ENCODE results near the gene RSPH6A. TPM values are rescaled to one million over a fixed set of nuclear protein-coding genes. Genes with fewer than 3 reads are reported as not detected.

RSPH6A gene
- total RNA-seq, 2 experiments from 2014 or later: 0.17 TPM; not detected in 1

DNA sequence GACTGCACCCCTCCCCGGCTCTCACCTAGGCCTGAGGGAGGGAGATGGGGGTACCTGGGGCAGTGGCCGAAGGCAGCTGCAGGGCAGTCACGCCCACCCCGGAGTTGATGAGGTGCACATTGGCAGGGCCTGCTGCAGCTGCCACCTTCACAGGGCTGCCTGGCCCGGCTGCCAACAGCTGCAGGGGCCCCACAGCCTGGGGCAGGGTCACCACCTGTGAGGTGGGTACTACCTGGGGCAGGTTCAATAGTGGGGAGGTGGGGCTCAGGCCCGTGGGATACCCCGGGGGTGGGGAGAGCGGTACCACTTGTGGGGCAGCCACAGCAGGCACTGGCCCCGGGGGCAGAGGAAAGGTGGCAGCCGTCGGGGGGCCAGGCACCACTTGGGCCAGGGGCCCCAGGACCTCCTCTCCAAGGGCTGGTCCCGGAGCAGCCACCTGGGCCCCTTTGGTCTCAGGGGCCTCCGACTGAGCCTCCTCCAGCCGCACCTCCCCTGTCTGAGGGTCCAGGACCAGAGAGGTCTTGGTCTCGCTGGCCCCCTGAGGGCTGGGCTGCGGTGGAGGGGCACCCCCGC, 48.7 kb downstream of the RSPH6A start:
- H3K4me3 Mint-ChIP-seq: no peak overlapping the region
- CTCF ChIA-PET: no interaction called here
- H3K9me3 Mint-ChIP-seq: no peaks in the 10 kb centered on the region
- no peak for DNase-seq
- no peak overlapping the region for H3K27ac Mint-ChIP-seq
- H3K27me3 Mint-ChIP-seq (ENCODE audit: low read depth): peaks cover 23% of the 10 kb centered on the region
- H3K36me3 Mint-ChIP-seq (ENCODE audit: low read depth): no peaks in the 10 kb centered on the region
- intact Hi-C loops (cut with micrococcal nuclease): no loop called here
- peaks cover 10% of the 10 kb centered on the region for H3K4me1 Mint-ChIP-seq (ENCODE audit: low read depth)

DNA sequence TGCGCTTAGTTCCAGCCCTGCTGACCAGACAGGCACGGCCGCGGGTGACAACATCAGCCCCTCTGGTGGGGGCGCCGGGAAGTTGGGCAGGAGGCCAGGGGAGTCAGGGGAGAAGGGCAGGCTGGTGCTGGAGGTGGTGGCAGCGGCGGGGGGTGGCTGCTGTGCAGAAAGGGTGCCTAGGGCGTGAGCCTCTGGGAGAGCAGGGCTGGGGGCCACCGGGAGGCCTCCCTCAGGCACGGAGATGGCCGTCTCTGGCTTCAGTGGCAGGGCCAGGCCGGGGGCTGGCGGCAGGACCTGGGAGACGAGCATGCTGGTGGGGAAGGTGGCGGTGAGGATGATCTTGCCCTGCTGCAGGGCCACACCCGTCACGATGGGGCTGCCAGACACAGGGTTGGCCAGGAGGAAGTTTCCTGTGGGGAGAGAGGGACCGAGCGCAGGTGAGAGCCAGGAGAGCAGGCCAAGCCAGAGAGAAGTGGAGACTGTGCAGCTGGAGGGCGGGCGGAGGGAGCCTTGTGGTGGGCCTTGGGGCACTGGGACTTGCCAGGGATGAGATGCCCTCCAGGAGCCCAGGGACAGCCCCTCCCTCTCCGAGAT, 49.3 kb downstream of the RSPH6A start:
- CTCF ChIA-PET: no interaction called here
- Mint-ChIP-seq H3K36me3 (ENCODE audit: low read depth) (no peaks in the 10 kb centered on the region), H3K4me1 (ENCODE audit: low read depth) (peaks cover 10% of the 10 kb centered on the region), H3K9me3 (no peaks in the 10 kb centered on the region), H3K27me3 (ENCODE audit: low read depth) (peaks cover 20% of the 10 kb centered on the region), H3K27ac (no peak overlapping the region), H3K4me3 (no peak overlapping the region)
- intact Hi-C loops (cut with micrococcal nuclease): no loop called here
- DNase-seq: no peak

DNA sequence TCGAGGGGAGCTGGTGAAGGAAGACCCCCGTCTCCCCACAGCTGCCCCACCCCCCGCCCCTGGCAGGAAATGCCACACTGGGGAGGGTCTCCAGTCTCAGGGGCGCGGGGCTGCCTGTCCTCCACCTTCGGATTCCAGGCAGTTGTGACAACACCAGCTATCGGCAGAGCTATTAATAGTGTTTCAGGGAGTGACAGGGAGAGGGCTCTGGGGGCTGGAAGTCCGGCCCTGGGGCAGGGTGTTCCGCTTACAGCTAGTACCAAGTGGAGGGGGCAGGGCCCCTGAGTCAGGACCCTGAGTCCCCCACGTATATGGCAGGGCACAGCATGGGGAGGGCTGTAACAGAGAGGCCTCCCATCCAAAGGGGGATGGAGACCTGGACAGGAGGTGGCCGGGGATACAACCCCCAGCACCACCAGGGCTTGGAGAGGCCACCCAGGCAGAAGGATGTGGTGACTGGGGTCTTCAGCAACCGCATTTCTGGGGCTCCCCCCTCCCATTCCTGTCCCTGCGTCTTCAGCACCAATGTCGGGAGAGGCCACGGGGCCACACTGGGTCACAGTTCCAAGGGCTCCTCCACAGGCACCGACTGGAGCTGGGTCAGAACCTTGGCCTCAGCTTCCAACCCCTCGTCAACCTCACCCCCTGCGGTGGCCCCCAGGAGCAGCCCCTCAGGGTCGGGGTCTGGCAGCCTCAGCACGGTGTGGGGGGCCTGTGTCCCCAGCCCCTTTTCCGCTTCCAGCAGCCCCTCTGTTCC, 50.0 kb downstream of the RSPH6A start:
- no peak for DNase-seq
- intact Hi-C loops (cut with micrococcal nuclease): no loop called here
- CTCF ChIA-PET: no interaction called here
- Mint-ChIP-seq H3K9me3 (no peaks in the 10 kb centered on the region), H3K4me3 (no peak overlapping the region), H3K36me3 (ENCODE audit: low read depth) (no peaks in the 10 kb centered on the region), H3K27ac (no peak overlapping the region), H3K27me3 (ENCODE audit: low read depth) (peaks cover 20% of the 10 kb centered on the region), H3K4me1 (ENCODE audit: low read depth) (peaks cover 8% of the 10 kb centered on the region)

- Mint-ChIP-seq H3K4me3 (no peak overlapping the region), H3K9me3 (no peaks in the 10 kb centered on the region), H3K27ac (no peak overlapping the region), H3K4me1 (ENCODE audit: low read depth) (peaks cover 5% of the 10 kb centered on the region), H3K27me3 (ENCODE audit: low read depth) (peaks cover 21% of the 10 kb centered on the region), H3K36me3 (ENCODE audit: low read depth) (no peaks in the 10 kb centered on the region)
- no peak for DNase-seq
- CTCF ChIA-PET: no interaction called here
- intact Hi-C loops (cut with micrococcal nuclease): no loop called here
Measured at GRCh38 chr19:45764475-45764874, 50.6 kb downstream of the RSPH6A start.

- peaks cover 4% of the 10 kb centered on the region for H3K4me1 Mint-ChIP-seq (ENCODE audit: low read depth)
- H3K36me3 Mint-ChIP-seq (ENCODE audit: low read depth): no peaks in the 10 kb centered on the region
- no peaks in the 10 kb centered on the region for H3K9me3 Mint-ChIP-seq
- H3K27ac Mint-ChIP-seq: no peak overlapping the region
- intact Hi-C loops (cut with micrococcal nuclease): no loop called here
- H3K27me3 Mint-ChIP-seq (ENCODE audit: low read depth): peaks cover 23% of the 10 kb centered on the region
- CTCF ChIA-PET: no interaction called here
- DNase-seq: no peak
- no peak overlapping the region for H3K4me3 Mint-ChIP-seq
Measured at GRCh38 chr19:45763691-45764294, 51.3 kb downstream of the RSPH6A start.

DNA sequence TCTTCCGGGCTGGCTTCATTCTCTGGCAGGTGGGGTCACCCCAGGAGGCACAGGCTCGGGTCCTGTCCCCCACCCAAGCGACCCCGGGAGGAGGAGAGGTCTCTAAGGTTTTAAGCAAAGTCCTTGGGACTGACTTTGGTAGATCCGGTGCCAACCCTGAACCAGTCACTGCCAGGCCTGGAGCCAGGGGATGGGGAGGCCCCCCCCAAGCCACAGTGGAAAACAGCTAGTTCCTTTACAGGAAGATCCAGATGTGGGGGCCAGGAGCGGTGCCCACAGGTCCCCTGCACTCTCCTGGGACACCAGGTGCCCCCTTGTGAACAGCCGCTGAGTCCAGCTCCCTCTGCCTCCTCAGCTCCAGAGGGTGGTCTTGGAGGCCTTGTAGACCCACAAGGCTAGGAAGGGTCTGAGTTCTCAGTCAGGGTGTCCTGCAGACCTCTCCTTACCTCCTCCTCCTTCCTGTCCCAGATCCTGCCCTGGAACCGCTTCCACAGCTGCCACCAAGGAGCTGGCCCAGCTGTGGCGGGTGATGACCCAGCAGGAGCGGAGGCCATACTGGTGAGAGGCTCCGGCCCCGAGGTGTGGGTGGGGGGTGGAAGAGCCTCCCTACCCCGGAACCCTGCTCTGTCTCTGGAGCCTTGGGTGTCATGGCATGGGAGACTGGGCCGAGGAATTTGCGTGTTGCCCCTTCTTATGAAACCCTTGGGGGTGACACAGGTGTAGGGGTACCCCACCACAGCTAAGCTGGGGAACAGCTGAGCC, 52.1 kb downstream of the RSPH6A start:
- Mint-ChIP-seq H3K9me3 (no peaks in the 10 kb centered on the region), H3K27ac (no peak overlapping the region), H3K27me3 (ENCODE audit: low read depth) (peaks cover 22% of the 10 kb centered on the region), H3K36me3 (ENCODE audit: low read depth) (no peaks in the 10 kb centered on the region), H3K4me3 (no peak overlapping the region), H3K4me1 (ENCODE audit: low read depth) (peaks cover 4% of the 10 kb centered on the region)
- no peak for DNase-seq
- CTCF ChIA-PET: no interaction called here
- intact Hi-C loops (cut with micrococcal nuclease): no loop called here

DNA sequence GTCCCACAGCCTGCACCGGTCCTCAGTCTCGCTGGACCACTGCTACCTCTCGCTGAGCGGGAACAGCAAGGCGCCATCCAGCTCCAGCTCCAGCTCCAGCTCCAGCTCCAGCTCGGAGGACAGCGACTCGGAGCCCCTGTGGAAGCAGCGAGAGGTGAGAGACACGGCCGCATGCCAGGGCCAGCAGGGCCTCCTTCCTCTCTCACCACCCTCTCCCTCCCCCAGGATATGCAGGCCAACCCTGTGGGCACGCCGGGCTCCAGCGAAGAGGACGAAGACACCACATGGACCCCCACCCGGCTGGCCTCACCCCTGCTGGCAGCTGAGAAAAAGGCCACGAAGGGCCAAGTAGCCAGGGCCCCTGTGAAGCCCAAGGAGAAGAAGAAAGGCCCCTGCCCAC, 53.4 kb downstream of the RSPH6A start:
- intact Hi-C loops (cut with micrococcal nuclease): no loop called here
- H3K36me3 Mint-ChIP-seq (ENCODE audit: low read depth): no peaks in the 10 kb centered on the region
- H3K4me3 Mint-ChIP-seq: no peak overlapping the region
- H3K4me1 Mint-ChIP-seq (ENCODE audit: low read depth): no peaks in the 10 kb centered on the region
- CTCF ChIA-PET: interaction anchor here (0.6 kb wide), 1 partner anchor 1341 kb away, joined by 3 read pairs; no protein-coding TSS in a partner anchor
- no peaks in the 10 kb centered on the region for H3K9me3 Mint-ChIP-seq
- no peak overlapping the region for H3K27ac Mint-ChIP-seq
- peaks cover 15% of the 10 kb centered on the region for H3K27me3 Mint-ChIP-seq (ENCODE audit: low read depth)
- DNase-seq: no peak

GRCh38 chr19:45758921-45759320, 56.2 kb downstream of the RSPH6A start:
- peaks cover 3% of the 10 kb centered on the region for H3K27me3 Mint-ChIP-seq (ENCODE audit: low read depth)

DNA sequence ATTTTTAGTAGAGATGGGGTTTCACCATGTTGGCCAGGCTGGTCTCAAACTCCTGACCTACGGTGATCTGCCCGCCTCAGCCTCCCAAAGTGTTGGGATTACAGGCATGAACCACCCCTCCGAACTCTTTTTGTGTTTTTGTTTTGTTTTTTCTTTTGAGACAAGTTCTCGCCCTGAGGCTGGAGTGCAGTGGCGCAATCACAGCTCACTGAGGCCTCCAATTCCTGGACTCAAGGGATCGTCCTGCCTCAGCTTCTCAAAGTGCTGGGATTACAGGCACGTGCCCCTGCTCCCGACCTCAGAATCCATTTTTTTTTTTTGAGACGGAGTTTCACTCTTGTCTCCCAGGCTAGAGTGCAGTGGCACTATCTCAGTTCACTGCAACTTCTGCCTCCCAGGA, 57.4 kb downstream of the RSPH6A start:
- intact Hi-C loops (cut with micrococcal nuclease): no loop called here
- Mint-ChIP-seq H3K27ac (no peak overlapping the region), H3K4me1 (ENCODE audit: low read depth) (no peaks in the 10 kb centered on the region), H3K36me3 (ENCODE audit: low read depth) (no peaks in the 10 kb centered on the region), H3K9me3 (no peaks in the 10 kb centered on the region), H3K27me3 (ENCODE audit: low read depth) (peaks cover 3% of the 10 kb centered on the region), H3K4me3 (no peak overlapping the region)
- no peak for DNase-seq
- CTCF ChIA-PET: interaction anchor here (0.7 to 1.4 kb wide), 2 partner anchors 42 to 434 kb away, joined by 4 to 7 read pairs; no protein-coding TSS in a partner anchor

More at GRCh38 chr19:45758921-45759320, 56.2 kb downstream of the RSPH6A start:
- Mint-ChIP-seq H3K27ac (no peak overlapping the region), H3K4me1 (ENCODE audit: low read depth) (no peaks in the 10 kb centered on the region), H3K36me3 (ENCODE audit: low read depth) (no peaks in the 10 kb centered on the region), H3K9me3 (no peaks in the 10 kb centered on the region), H3K4me3 (no peak overlapping the region)
- intact Hi-C loops (cut with micrococcal nuclease): no loop called here
- CTCF ChIA-PET: no interaction called here
- DNase-seq: no peak

GRCh38 chr19:45754323-45754722, 60.8 kb downstream of the RSPH6A start:
- no peak overlapping the region for H3K4me3 Mint-ChIP-seq
- no peak for DNase-seq
- CTCF ChIA-PET: interaction anchor here (1.1 to 1.2 kb wide), 2 partner anchors 61 to 63 kb away, joined by 3 read pairs; no protein-coding TSS in a partner anchor
- H3K9me3 Mint-ChIP-seq: no peaks in the 10 kb centered on the region
- H3K36me3 Mint-ChIP-seq (ENCODE audit: low read depth): no peaks in the 10 kb centered on the region
- no peaks in the 10 kb centered on the region for H3K4me1 Mint-ChIP-seq (ENCODE audit: low read depth)
- H3K27ac Mint-ChIP-seq: no peak overlapping the region
- peaks cover under 1% of the 10 kb centered on the region for H3K27me3 Mint-ChIP-seq (ENCODE audit: low read depth)
- intact Hi-C loops (cut with micrococcal nuclease): no loop called here

DNA sequence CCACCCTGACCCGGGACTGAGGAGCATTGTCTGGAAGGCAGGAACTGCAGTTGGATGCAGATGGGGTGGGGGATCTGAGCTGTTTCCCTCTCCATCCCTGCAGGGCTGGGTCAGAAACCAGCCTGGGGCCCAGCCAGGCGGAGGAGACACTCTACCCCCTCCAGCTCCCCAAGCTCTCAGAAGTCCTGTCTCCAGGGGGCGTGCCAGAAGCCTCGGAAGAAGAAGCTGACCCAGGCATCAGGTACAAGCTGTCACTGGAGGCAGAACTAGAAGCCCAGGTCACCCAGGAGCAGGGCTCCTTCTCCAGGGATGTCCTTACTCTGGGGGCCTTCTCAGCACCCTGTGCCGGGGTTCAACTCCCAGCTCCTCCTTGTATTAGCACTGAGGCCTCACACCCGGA, 61.6 kb downstream of the RSPH6A start:
- Mint-ChIP-seq H3K4me3 (no peak overlapping the region), H3K36me3 (ENCODE audit: low read depth) (no peaks in the 10 kb centered on the region), H3K4me1 (ENCODE audit: low read depth) (no peaks in the 10 kb centered on the region), H3K27ac (no peak overlapping the region), H3K27me3 (ENCODE audit: low read depth) (no peaks in the 10 kb centered on the region), H3K9me3 (no peaks in the 10 kb centered on the region)
- no peak for DNase-seq
- intact Hi-C loops (cut with micrococcal nuclease): no loop called here
- CTCF ChIA-PET: interaction anchor here (1.0 to 1.3 kb wide), 3 partner anchors 16 to 60 kb away, joined by 3 read pairs; partner anchors contain the start of gene SIX5

DNA sequence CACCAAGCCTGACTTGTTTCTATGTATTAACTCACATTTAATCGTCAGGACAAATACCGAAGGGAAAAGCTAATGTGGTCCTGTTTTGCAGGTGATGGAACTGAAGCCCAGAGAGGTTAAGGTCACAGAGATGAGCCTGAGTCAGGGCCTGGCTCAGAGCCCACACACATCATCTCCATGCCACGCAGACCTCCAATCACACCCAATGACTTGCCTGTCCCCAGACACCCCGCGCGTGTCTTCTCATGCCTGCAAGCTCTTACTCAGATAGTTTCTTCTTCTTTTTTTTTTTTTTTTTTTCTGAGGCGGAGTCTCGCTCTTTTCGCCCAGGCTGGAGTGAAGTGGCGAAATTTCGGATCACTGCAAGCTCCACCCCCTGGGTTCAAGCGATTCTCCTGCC, 62.5 kb downstream of the RSPH6A start:
- Mint-ChIP-seq H3K36me3 (ENCODE audit: low read depth) (no peaks in the 10 kb centered on the region), H3K27me3 (ENCODE audit: low read depth) (no peaks in the 10 kb centered on the region), H3K4me1 (ENCODE audit: low read depth) (no peaks in the 10 kb centered on the region), H3K4me3 (no peak overlapping the region), H3K27ac (no peak overlapping the region), H3K9me3 (no peaks in the 10 kb centered on the region)
- CTCF ChIA-PET: interaction anchor here (1.3 kb wide), 1 partner anchor 59 kb away, joined by 3 read pairs; no protein-coding TSS in a partner anchor
- no peak for DNase-seq
- intact Hi-C loops (cut with micrococcal nuclease): no loop called here
